HG03103 (cell line): ENCODE measurements around the gene RAB3GAP1.
"Not testable (repeated sequence)": the region's sequence is repeated elsewhere in the genome, so short reads cannot be mapped to it uniquely, and the experiment has no call there.

Experiments used
- ATAC-seq: cut with Tn5 transposase; IDR thresholded peaks from one replicate; pipeline ENCODE4 v1.9.1; 2021; ENCODE audit warnings: low read depth; ENCODE audit not compliant: unreplicated experiment

RAB3GAP1 gene

DNA sequence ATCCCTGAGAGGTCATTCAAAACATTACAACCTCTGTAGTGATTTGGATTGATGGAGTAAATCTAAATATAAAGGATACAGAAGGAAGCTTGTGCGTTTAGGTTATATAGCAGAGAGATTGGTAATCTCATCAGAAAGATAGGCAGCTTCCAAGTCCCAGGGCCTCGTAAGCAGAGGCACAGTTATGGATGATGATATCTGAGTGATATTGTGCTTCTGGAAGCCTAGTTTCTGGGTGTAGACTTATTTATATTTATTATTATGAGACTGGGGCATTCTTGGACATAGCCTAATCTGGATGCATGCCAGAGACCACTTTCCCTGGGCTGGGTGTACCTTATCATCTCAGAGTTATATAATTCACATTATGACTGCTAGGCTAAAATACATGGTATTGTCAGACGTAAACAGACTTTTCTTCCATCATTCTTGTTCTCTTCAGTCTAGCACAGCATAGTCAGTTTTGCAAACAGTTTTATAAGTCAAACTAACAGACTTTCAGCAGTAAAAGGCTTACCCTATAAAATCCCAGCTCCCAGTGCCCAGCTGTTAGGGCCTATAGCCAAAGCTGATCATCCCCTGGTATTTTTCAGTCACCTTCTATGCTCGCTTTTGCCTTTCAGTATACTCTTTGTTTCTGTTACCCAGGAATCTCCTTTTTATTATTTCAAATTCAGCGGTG is 47.9 kb downstream of the RAB3GAP1 start:
- ATAC-seq, result no peak

- no peak for ATAC-seq
Measured at GRCh38 chr2:135103843-135104242, 51.8 kb downstream of the RAB3GAP1 start.

DNA sequence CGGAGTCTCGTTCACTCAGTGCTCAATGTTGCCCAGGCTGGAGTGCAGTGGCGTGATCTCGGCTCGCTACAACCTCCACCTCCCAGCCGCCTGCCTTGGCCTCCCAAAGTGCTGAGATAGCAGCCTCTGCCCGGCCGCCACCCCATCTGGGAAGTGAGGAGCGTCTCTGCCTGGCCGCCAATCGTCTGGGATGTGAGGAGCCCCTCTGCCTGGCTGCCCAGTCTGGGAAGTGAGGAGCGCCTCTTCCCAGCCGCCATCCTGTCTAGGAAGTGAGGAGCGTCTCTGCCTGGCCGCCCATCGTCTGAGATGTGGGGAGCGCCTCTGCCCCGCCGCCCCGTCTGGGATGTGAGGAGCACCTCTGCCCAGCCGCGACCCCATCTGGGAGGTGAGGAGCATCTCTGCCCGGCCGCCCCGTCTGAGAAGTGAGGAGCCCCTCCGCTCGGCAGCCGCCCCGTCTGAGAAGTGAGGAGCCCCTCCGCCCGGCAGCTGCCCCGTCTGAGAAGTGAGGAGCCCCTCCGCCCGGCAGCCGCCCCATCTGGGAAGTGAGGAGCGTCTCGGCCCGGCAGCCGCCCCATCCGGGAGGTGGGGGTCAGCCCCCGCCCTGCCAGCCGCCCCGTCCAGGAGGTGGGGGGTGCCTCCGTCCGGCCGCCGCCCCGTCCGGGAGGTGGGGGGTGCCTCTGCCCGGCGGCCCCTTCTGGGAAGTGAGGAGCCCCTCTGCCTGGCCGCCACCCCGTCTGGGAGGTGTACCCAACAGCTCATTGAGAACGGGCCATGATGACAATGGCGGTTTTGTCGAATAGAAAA is 53.6 kb downstream of the RAB3GAP1 start:
- not testable (repeated sequence) for ATAC-seq

DNA sequence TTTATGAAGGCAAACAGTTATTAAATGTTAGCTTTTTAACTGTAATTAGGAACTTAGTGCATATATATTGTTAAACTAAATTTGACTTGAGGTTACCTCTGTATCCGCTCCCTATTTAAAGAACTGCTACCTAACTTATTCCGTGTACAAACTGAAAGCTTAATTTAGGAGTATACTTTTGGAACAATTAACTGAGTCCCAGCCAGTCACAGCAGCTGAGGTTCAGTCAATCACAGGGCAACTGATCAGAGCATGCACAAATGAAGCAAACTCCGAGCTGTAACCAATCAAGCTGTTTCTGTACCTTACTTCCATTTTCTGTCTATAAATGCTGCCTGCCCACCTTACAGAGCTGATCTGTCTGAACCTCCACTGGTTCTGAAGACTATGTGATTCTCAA is 61.2 kb downstream of the RAB3GAP1 start:
- no peak for ATAC-seq

DNA sequence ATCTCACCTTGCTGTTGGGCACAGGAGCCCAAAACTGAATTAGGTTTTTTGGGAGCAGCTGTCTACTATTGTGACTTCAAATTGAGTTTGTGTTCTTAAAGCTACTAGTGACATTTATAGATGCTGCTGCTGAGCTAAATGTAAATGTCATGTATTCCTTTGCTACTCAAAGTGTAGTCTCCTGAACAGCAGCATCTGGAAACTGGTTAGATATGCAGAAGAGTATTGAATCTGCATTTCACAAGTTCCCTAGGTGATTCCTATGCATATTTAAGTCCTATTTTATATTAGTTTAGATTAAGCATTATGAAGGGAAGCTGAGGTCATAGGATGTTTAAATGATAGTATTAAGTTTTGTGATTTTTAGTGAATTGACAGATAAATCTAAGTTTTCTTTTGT is 67.5 kb downstream of the RAB3GAP1 start:
- ATAC-seq, result no peak

GRCh38 chr2:135121016-135121657 is 69.0 kb downstream of the RAB3GAP1 start:
- ATAC-seq, result no peak

- not testable (repeated sequence) for ATAC-seq
Measured at GRCh38 chr2:135121658-135122039, 69.6 kb downstream of the RAB3GAP1 start.

DNA sequence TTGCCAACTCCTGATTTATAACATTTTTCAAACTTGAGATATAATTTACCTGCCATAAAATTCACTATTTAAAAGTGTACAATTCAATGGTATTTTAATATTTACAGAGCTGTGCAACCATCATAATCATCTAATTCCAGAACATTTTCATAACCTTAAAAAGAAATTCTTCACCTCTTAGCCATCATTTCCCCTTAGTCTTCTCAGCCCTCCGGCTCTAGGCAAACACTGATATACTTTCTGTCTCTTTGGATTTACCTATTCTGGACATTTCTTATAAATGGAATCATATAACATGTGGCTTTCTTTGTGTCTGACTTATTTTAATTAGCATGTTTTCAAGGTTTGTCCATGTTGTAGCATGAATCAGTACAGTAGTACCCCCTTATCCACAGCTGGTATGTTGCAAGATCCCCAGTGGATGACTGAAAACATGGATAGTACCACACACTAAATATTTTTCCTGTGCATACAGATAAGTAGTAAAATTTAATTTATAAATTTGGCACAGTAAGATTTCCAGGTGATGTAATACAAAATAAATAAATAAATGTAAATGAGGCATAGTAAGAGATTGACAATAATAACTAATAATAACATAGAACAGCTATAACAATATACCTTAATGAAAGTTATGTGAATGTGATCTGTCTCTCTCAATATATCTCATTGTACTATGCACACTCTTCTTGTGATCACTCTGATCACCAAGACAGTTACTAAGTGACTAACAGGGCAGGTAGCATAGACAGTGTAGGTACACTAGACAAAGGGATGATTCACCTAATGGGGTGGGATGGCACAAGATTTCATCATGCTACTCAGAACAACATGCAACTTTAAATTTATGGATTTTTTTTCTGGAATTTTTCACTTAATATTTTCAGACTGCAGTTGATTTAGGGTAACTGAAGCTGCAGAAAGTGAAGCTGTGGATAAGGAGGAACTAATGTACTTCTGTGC is 73.1 kb downstream of the RAB3GAP1 start:
- no peak for ATAC-seq

GRCh38 chr2:135125940-135126339 is 73.8 kb downstream of the RAB3GAP1 start:
- no peak for ATAC-seq

DNA sequence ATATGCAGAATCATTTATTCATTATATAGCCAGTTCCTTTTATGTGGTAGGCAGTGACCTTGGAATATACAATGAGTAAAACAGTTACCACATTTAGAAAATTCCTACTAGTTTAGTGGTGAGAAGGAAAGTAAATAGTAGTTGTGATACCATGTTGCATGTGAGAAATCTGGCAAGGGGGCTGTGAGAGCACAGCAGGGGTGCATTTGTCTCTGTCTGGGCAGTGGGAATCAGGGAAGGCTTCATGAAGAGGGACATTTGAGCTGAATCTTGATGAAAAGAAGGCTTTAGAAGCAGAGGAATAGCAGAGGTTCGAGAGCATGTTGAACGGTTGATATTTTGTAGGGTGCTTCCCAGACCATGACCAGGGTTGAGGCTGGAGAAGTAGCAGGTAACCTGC is 78.7 kb downstream of the RAB3GAP1 start:
- no peak for ATAC-seq

GRCh38 chr2:135132314-135132713 is 80.2 kb downstream of the RAB3GAP1 start:
- no peak for ATAC-seq

DNA sequence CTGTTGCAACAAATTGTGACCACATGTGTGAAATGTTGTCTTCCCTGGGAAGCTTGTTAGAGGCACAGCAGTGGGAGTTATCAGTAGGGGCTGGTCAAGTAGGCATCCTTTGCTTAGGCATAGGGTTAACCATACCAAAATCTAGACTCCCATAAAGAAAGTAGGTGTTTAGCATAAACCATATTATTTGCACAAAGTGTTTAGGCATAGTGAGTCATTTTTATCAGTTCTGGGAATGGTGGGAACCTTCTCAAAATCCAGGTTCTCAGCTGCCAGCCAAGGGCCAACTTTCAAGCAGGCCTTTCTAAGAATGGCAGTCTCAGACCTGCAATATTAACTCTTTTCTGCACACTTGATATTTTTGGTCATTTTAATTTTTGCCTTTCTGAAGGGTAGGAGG is 88.5 kb downstream of the RAB3GAP1 start:
- ATAC-seq, result no peak

DNA sequence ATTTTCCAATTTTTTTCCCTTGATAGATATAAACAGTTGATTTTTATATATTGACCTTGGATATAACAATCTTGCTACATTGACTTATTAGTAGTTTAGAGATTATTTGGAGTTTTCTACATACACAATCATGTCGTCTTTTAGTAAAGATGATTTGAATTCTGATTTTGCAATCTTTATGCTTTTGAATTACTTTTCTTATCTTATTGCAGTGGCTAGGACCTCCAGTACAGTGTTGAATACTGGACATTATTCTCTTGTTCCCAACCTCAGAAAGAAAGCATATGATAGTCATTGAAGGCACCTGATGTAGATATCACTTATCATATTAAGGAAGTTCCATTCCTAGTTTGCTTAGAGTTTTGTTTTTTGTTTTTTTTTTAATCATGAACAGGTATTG is 90.2 kb downstream of the RAB3GAP1 start:
- ATAC-seq, result no peak

GRCh38 chr2:135144343-135144742 is 92.3 kb downstream of the RAB3GAP1 start:
- no peak for ATAC-seq

- ATAC-seq, result no peak
Measured at GRCh38 chr2:135149251-135149650, 97.2 kb downstream of the RAB3GAP1 start.

DNA sequence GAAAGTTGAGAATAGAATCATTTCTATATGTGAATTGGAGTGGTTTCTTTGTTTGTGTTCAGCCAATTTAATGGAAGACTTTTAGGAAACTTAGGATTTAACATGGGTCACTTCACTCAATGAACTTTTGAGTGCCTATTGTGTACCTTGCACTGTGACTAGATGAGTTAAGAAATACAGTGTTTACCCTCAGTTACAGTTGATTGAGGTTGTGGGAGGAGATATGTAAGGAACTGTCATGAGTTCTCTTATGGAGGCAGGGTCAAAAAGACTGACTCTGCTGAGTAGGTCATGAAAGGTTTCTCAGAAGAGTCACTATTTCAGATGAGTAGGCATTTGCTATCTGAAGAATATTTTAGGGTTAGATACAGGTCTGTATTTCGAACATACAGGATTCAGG is 98.6 kb downstream of the RAB3GAP1 start:
- ATAC-seq, result no peak

DNA sequence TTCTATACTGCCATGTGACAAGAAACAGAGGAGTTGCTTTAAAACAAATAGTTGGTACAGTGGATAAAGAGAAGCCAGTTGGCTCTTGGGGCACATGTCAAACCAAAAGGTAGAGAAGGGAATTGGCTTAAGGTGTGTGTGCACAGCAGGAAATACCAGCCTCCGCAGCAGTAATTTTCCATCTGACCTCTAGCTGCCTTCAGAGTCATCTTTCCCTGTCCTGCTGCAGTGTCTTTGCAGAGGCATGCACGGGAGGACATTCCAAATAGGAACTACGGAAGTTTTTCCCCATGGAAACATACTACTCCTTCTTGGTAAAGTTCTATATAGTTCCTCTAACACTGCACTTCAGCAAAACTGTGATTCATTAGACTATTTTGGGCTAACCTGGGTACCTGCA is 99.5 kb downstream of the RAB3GAP1 start:
- ATAC-seq, result no peak

- no peak for ATAC-seq
Measured at GRCh38 chr2:135152361-135152760, 100.3 kb downstream of the RAB3GAP1 start.

GRCh38 chr2:135154962-135155361 is 102.9 kb downstream of the RAB3GAP1 start:
- no peak for ATAC-seq

DNA sequence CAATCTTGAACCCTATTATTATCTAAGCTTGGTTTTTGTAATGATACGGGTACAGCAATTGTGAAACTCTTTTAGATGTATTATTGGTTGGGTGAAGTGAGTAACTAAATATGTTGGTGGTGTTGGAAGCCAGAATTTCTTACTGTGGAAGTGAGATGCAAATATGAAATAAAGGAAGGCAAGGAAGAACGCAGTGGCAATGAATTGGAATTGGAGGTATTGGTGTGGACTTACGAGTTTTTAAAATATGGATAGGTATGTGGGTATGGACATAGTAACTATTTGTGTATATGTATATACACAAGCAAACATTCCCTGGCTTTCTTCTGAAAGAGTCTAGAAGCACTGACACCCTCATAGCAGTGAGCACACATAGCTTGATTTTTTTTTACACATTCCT is 105.8 kb downstream of the RAB3GAP1 start:
- ATAC-seq, result no peak

- no peak for ATAC-seq
Measured at GRCh38 chr2:135159191-135159590, 107.1 kb downstream of the RAB3GAP1 start.
